BLaER1 treated with 17β-estradiol and CSF1 and Interleukin-3, amounts not matched to agents 10 nM and 100 nM (cell line): ENCODE measurements around the gene MESP2.
A peak's percentile ranks its signal among the peaks of the same experiment; 100 is the strongest.
"Not testable (repeated sequence)": the region's sequence is repeated elsewhere in the genome, so short reads cannot be mapped to it uniquely, and the experiment has no call there.

Experiments used
- H3K27ac ChIP-seq, 11 experiments: shearing (Covaris generic); formaldehyde crosslinking; 2 replicates each; pipeline ENCODE4 v1.8.1; 2022
- H3K27me3 ChIP-seq, 11 experiments: shearing (Covaris generic); formaldehyde crosslinking; 2 replicates each; pipeline ENCODE4 v1.8.1; 2022
- H3K36me3 ChIP-seq, 11 experiments: shearing (Covaris generic); formaldehyde crosslinking; 2 replicates each; pipeline ENCODE4 v1.8.1; 2022
- H3K4me1 ChIP-seq, 10 experiments: shearing (Covaris generic); formaldehyde crosslinking; 2 replicates each; pipeline ENCODE4 v1.8.1; 2022
- H3K4me2 ChIP-seq, 11 experiments: shearing (Covaris generic); formaldehyde crosslinking; 2 replicates each; pipeline ENCODE4 v1.8.1; 2022
- H3K4me3 ChIP-seq, 10 experiments: shearing (Covaris generic); formaldehyde crosslinking; 2 replicates each; pipeline ENCODE4 v1.8.1; 2022
- H3K9ac ChIP-seq, 11 experiments: shearing (Covaris generic); formaldehyde crosslinking; 2 replicates each; pipeline ENCODE4 v1.8.1; 2022
- H3K9me3 ChIP-seq, 11 experiments: shearing (Covaris generic); formaldehyde crosslinking; replicated peaks in 1 of 11; 2 replicates each; pipeline ENCODE4 v1.8.1; 2022
- H4K20me1 ChIP-seq, 11 experiments: shearing (Covaris generic); formaldehyde crosslinking; 2 replicates each; pipeline ENCODE4 v1.8.1; 2022
- Cebpa-rat ChIP-seq, 11 experiments: shearing (Covaris generic); IDR thresholded peaks; 2 replicates each; pipeline ENCODE4 v1.8.1; 2022

MESP2 gene

GRCh38 chr15:89780601-89781000, 4.5 kb downstream of the MESP2 start:
- H3K27me3 ChIP-seq = peaks cover 20 to 33% (median 27%) of the 10 kb centered on the region in 11 experiments
- H3K9me3 ChIP-seq = no peaks in the 10 kb centered on the region
- TF ChIP-seq Cebpa-rat (IDR thresholded peaks at IDR 0.05) = no peak
- H4K20me1 ChIP-seq = peaks cover 0 to 5% (median 0%) of the 10 kb centered on the region in 11 experiments; a peak in 1 of 22 replicates
- peak overlapping the region in 4 of 11 experiments; percentile 4 to 77 (median 72); a peak in 6 of 22 replicates for H3K27ac ChIP-seq
- peaks cover 0 to 15% (median 0%) of the 10 kb centered on the region in 11 experiments; a peak in 4 of 22 replicates for H3K36me3 ChIP-seq
- H3K4me1 ChIP-seq = peaks cover 39 to 91% (median 47%) of the 10 kb centered on the region in 10 experiments
- H3K4me2 ChIP-seq = peak overlapping the region; percentile 41 to 92 (median 69)
- H3K4me3 ChIP-seq = no peak overlapping the region; a peak in 1 of 20 replicates
- peak overlapping the region in 3 of 11 experiments; percentile 45 to 65 (median 49); a peak in 5 of 22 replicates for H3K9ac ChIP-seq

DNA sequence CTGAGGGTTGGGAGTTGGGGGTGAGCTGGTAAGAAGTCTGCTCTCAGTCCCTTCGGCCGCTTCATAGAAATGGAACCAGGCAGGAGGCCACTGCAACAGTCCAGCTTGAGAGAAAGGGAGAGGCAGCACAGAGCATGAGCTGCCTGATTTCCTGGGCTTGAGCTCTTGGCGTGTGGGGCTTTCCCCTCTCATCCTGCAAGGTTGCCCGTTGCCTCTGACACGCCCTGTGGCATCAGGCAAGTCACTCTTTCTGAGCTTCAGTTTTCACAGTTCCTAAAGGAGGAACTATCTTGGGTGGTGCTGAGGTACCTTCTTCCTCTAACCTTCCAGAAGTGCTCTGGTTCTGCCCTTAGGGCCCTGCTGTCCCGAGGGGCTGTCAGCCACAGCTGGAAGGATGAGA, 4.9 kb downstream of the MESP2 start:
- H3K4me2 ChIP-seq = peak overlapping the region; percentile 41 to 92 (median 69)
- H3K4me3 ChIP-seq = no peak overlapping the region; a peak in 1 of 20 replicates
- no peaks in the 10 kb centered on the region for H3K9me3 ChIP-seq
- H4K20me1 ChIP-seq = peaks cover 0 to 5% (median 0%) of the 10 kb centered on the region in 11 experiments; a peak in 1 of 22 replicates
- H3K36me3 ChIP-seq = peaks cover 0 to 15% (median 0%) of the 10 kb centered on the region in 11 experiments; a peak in 4 of 22 replicates
- H3K27ac ChIP-seq = peak overlapping the region in 5 of 11 experiments; percentile 1 to 77 (median 71); a peak in 8 of 22 replicates
- TF ChIP-seq Cebpa-rat (IDR thresholded peaks at IDR 0.05) = no peak
- peaks cover 37 to 86% (median 44%) of the 10 kb centered on the region in 10 experiments for H3K4me1 ChIP-seq
- peak overlapping the region in 4 of 11 experiments; percentile 2 to 65 (median 47); a peak in 6 of 22 replicates for H3K9ac ChIP-seq
- peaks cover 19 to 28% (median 22%) of the 10 kb centered on the region in 11 experiments for H3K27me3 ChIP-seq

DNA sequence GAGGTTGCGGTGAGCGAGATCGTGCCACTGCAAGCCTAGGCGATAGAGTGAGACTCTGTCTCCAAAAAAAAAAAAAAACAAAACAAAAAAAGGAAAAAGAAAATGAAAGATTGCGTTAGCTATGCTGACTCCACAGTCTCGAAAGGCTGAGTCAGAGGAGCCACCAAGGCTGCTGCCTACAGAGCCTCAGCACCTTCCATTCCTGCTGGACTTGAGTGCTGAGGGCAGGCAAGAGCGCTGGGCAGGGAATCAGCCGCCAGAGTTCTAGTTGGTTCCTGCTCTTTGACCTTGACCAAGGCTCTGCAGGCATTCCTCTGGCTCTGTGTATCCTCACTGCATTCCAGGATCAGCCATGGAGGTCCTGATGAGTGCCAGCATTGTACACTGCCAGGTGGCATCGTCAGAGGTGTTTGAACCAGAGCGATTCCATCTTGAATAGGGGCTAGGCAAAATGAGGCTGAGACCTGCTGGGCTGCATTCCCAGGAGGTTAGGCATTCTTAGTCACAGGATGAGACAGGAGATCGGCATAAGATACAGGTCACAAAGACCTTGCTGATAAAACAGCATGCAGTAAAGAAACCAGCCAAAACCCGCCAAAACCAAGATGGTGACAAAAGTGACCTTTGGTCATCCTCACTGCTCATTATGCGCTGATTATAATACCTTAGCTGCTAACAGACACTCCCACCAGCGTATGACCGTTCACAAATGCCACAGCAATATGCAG, 5.9 kb downstream of the MESP2 start:
- H3K36me3 ChIP-seq = peaks cover 0 to 24% (median 0%) of the 10 kb centered on the region in 11 experiments; a peak in 6 of 22 replicates
- H3K27me3 ChIP-seq = peaks cover 9 to 18% (median 13%) of the 10 kb centered on the region in 11 experiments
- peak overlapping the region in 4 of 11 experiments; percentile 1 to 77 (median 72); a peak in 6 of 22 replicates for H3K27ac ChIP-seq
- H3K4me3 ChIP-seq = no peak overlapping the region
- H3K4me2 ChIP-seq = peak overlapping the region in 6 of 11 experiments; percentile 41 to 92 (median 82); a peak in 11 of 22 replicates
- peak overlapping the region in 3 of 11 experiments; percentile 45 to 65 (median 49); a peak in 5 of 22 replicates for H3K9ac ChIP-seq
- H4K20me1 ChIP-seq = 0 out of 22 replicates have a peak, but pooled peaks cover 0 to 5% (median 0%) of the 10 kb centered on the region in 11 experiments
- peaks cover 27 to 76% (median 34%) of the 10 kb centered on the region in 10 experiments for H3K4me1 ChIP-seq
- peaks cover 0 to 9% (median 7%) of the 10 kb centered on the region in 11 experiments; a peak in 15 of 22 replicates for H3K9me3 ChIP-seq
- no peak for TF ChIP-seq Cebpa-rat (IDR thresholded peaks at IDR 0.05)

DNA sequence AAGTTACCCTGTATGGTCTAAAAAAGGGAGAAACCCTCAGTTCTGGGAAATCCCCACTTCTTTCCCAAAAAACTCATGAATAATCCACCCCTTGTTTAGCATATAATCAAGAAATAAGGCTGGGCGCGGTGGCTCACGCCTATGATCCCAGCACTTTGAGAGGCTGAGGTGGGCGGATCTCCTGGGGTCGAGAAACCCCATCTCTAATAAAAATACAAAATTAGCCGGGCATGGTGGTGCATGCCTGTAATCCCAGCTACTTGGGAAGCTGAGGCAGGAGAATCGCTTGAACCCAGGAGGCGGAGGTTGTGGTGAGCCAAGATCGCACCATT, 6.5 kb downstream of the MESP2 start:
- H3K4me3 ChIP-seq, H4K20me1 ChIP-seq, H3K9ac ChIP-seq: not testable (repeated sequence)
- H3K27me3 ChIP-seq = peaks cover 4 to 14% (median 9%) of the 10 kb centered on the region in 11 experiments; a peak in 18 of 22 replicates
- peak overlapping the region in 5 of 11 experiments; percentile 69 to 92 (median 86); a peak in 7 of 22 replicates for H3K4me2 ChIP-seq
- H3K27ac ChIP-seq = peak overlapping the region in 2 of 11 experiments; percentile 72 to 77; a peak in 3 of 22 replicates
- H3K9me3 ChIP-seq = peaks cover 2 to 14% (median 12%) of the 10 kb centered on the region in 11 experiments; a peak in 21 of 22 replicates
- peaks cover 22 to 71% (median 28%) of the 10 kb centered on the region in 10 experiments for H3K4me1 ChIP-seq
- H3K36me3 ChIP-seq = peaks cover 0 to 29% (median 0%) of the 10 kb centered on the region in 11 experiments; a peak in 6 of 22 replicates

GRCh38 chr15:89783111-89783860, 7.2 kb downstream of the MESP2 start:
- Histone ChIP-seq H3K4me1 (peaks cover 15 to 64% (median 21%) of the 10 kb centered on the region in 10 experiments), H3K36me3 (peaks cover 0 to 36% (median 0%) of the 10 kb centered on the region in 11 experiments; a peak in 6 of 22 replicates), H3K27ac (peak overlapping the region in 2 of 11 experiments; percentile 72 to 77; a peak in 4 of 22 replicates), H3K4me3 (no peak overlapping the region), H3K9me3 (peaks cover 9 to 21% (median 19%) of the 10 kb centered on the region in 11 experiments), H3K27me3 (peaks cover 0 to 7% (median 2%) of the 10 kb centered on the region in 11 experiments; a peak in 9 of 22 replicates), H3K9ac (no peak overlapping the region), H3K4me2 (peak overlapping the region in 4 of 11 experiments; percentile 0 to 92 (median 86); a peak in 6 of 22 replicates), H4K20me1 (no peaks in the 10 kb centered on the region)
- no peak for TF ChIP-seq Cebpa-rat (IDR thresholded peaks at IDR 0.05)

- Histone ChIP-seq H3K9me3 (peaks cover 15 to 28% (median 25%) of the 10 kb centered on the region in 11 experiments), H3K9ac (no peak overlapping the region), H3K27me3 (peaks cover 0 to under 1% (median 0%) of the 10 kb centered on the region in 11 experiments; a peak in 1 of 22 replicates), H3K27ac (peak overlapping the region in 1 of 11 experiments; percentile 77; a peak in 2 of 22 replicates), H3K4me1 (peaks cover 13 to 56% (median 19%) of the 10 kb centered on the region in 10 experiments), H3K4me3 (no peak overlapping the region), H4K20me1 (no peaks in the 10 kb centered on the region), H3K4me2 (peak overlapping the region in 3 of 11 experiments; percentile 86 to 92 (median 87); a peak in 6 of 22 replicates), H3K36me3 (peaks cover 0 to 44% (median 0%) of the 10 kb centered on the region in 11 experiments; a peak in 6 of 22 replicates)
- no peak for TF ChIP-seq Cebpa-rat (IDR thresholded peaks at IDR 0.05)
Observed at GRCh38 chr15:89783861-89784685, 7.9 kb downstream of the MESP2 start.

DNA sequence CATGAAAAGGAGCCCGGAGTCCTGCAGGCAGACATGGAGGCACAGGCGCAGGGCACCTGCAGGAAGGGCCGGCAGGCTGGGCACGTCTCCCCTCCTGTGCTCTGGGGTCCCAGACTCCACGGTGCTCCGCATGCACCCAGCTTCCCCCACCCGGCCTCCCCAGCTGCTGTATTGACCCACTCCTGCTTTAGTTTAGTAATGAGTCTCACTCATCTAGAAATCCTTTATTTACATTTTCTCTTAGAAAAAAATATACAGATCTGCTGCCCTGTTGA, 8.5 kb downstream of the MESP2 start:
- Histone ChIP-seq H3K27me3 (no peaks in the 10 kb centered on the region), H4K20me1 (no peaks in the 10 kb centered on the region), H3K4me2 (peak overlapping the region in 1 of 11 experiments; percentile 87; a peak in 4 of 22 replicates), H3K4me3 (no peak overlapping the region), H3K36me3 (peaks cover 0 to 50% (median 0%) of the 10 kb centered on the region in 11 experiments; a peak in 6 of 22 replicates), H3K4me1 (peaks cover 13 to 51% (median 19%) of the 10 kb centered on the region in 10 experiments), H3K9me3 (peaks cover 15 to 33% (median 25%) of the 10 kb centered on the region in 11 experiments), H3K27ac (no peak overlapping the region), H3K9ac (no peak overlapping the region)
- TF ChIP-seq Cebpa-rat (IDR thresholded peaks at IDR 0.05) = no peak
